HG03196 (cell line): ENCODE measurements around the gene DNAJC21.

Source experiments
- ATAC-seq: cut with Tn5 transposase; IDR thresholded peaks from one replicate; pipeline ENCODE4 v1.9.1; 2021; ENCODE audit not compliant: unreplicated experiment

DNAJC21 gene

GRCh38 chr5:34929134-34929719, at the start of gene DNAJC21:
Gene DNAJC21 (plus strand): TSS chr5:34929559. CDS start chr5:34929820, 261 bp downstream.
- ATAC-seq: peak; percentile 94

- no peak for ATAC-seq
Measured at GRCh38 chr5:34881246-34881645, 48.1 kb upstream of the DNAJC21 start.

GRCh38 chr5:34886392-34887119, 42.8 kb upstream of the DNAJC21 start:
- no peak for ATAC-seq

GRCh38 chr5:34889394-34889793, 40.0 kb upstream of the DNAJC21 start:
- ATAC-seq: no peak

- ATAC-seq: no peak
Measured at GRCh38 chr5:34891981-34892380, 37.4 kb upstream of the DNAJC21 start.

GRCh38 chr5:34892414-34892813, 36.9 kb upstream of the DNAJC21 start:
- no peak for ATAC-seq

- no peak for ATAC-seq
Measured at GRCh38 chr5:34894716-34895115, 34.6 kb upstream of the DNAJC21 start.

GRCh38 chr5:34895641-34896419, 33.5 kb upstream of the DNAJC21 start:
- no peak for ATAC-seq

- ATAC-seq: no peak
Measured at GRCh38 chr5:34897646-34898045, 31.7 kb upstream of the DNAJC21 start.

- peak; percentile 77 for ATAC-seq
Measured at GRCh38 chr5:34898258-34898895, 31.0 kb upstream of the DNAJC21 start.

GRCh38 chr5:34899066-34899465, 30.3 kb upstream of the DNAJC21 start:
- ATAC-seq: no peak

- no peak for ATAC-seq
Measured at GRCh38 chr5:34900652-34901051, 28.7 kb upstream of the DNAJC21 start.

GRCh38 chr5:34903260-34903659, 26.1 kb upstream of the DNAJC21 start:
- ATAC-seq: no peak

- ATAC-seq: no peak
Measured at GRCh38 chr5:34905564-34905963, 23.8 kb upstream of the DNAJC21 start.

- no peak for ATAC-seq
Measured at GRCh38 chr5:34913072-34913471, 16.3 kb upstream of the DNAJC21 start.

GRCh38 chr5:34914671-34915138, 14.7 kb upstream of the DNAJC21 start:
- peak; percentile 21 for ATAC-seq

GRCh38 chr5:34915139-34915855, 14.1 kb upstream of the DNAJC21 start, which contains the start of the genes BRIX1 and RAD1:
Gene BRIX1 (plus strand): TSS chr5:34915711. CDS start chr5:34915739, 28 bp downstream.
Gene RAD1 (minus strand): TSS chr5:34915504. CDS start chr5:34914892, 612 bp downstream.
- peak; percentile 98 for ATAC-seq

- ATAC-seq: peak; percentile 14
Measured at GRCh38 chr5:34915856-34916192, 13.5 kb upstream of the DNAJC21 start.

- ATAC-seq: no peak
Measured at GRCh38 chr5:34916518-34916917, 12.8 kb upstream of the DNAJC21 start.

- no peak for ATAC-seq
Measured at GRCh38 chr5:34918025-34918424, 11.3 kb upstream of the DNAJC21 start.

GRCh38 chr5:34919077-34919476, 10.3 kb upstream of the DNAJC21 start:
- no peak for ATAC-seq
